HCT116 (cell line): ENCODE results near the gene TRRAP. TPM values are rescaled to one million over a fixed set of nuclear protein-coding genes. Genes with fewer than 3 reads are reported as not detected.

Experiments
- ATAC-seq: fragments of 200-7000 bp; cut with Tn5 transposase; 2 replicates; pipeline ENCODE4 v1.9.1; 2020; ENCODE audit warnings: mild to moderate bottlenecking, moderate library complexity
- BruUV-seq: library from RNA; stranded (reverse); fragments of 400-500 nt; replicated peaks from 2 replicates; lab custom pipeline; 2021; lab: Mats Ljungman, UMichigan
- CTCF ChIA-PET: fragments of 300-600 bp; sonication (Branson Sonifier 250); formaldehyde crosslinking; loops from one replicate; lab custom pipeline; 2021; ENCODE audit warnings: antibody characterized with exemption; lab: Charles Lee
- POLR2A ChIA-PET: fragments of 300-600, 350-600 bp; sonication (Branson Sonifier 250); formaldehyde crosslinking; loops from one replicate; lab custom pipeline; 2021; ENCODE audit warnings: antibody characterized with exemption; lab: Charles Lee
- RAD21 ChIA-PET, 2 experiments: fragments of 300-600 bp; sonication (Branson Sonifier 250); formaldehyde crosslinking; loops; one replicate each; lab custom pipeline; 2023; ENCODE audit warnings: low total read pairs in 2 of 2; ENCODE audit not compliant: uncharacterized antibody in 2 of 2, unreplicated experiment in 2 of 2, low non-redundant PET in 1 of 2; lab: Charles Lee
- DNase-seq: peaks from one replicate; pipeline ENCODE4 v3.0.0-alpha.2; 2010; ENCODE audit warnings: low read depth, low spot score
- H2AFZ ChIP-seq: fragments of 200-600 bp; shearing (Covaris generic), sonication (generic); 2 replicates; pipeline ENCODE4 v1.6.1; 2017; ENCODE audit warnings: low read depth, mixed run types, mixed read lengths, antibody characterized with exemption, low read length; ENCODE audit not compliant: poor library complexity, severe bottlenecking
- H3K27ac ChIP-seq: 2 replicates; pipeline ENCODE4 v1.5.1; 2012; ENCODE audit warnings: low read depth, low read length
- H3K27me3 ChIP-seq: fragments of 200-600 bp; sonication (generic); 2 replicates; pipeline ENCODE4 v1.6.1; 2016; ENCODE audit warnings: mixed run types, low read length, mixed read lengths; ENCODE audit not compliant: insufficient read depth
- H3K36me3 ChIP-seq, 2 experiments: fragments of 200-500 bp in 1 of 2; fragments of 200-600 bp in 1 of 2; sonication (Bioruptor generic) in 1 of 2; sonication (generic) in 1 of 2; 2 replicates each; pipeline versions ENCODE4 v1.5.1 to v1.6.1; 2014 to 2016; ENCODE audit warnings: low read length in 2 of 2, inconsistent platforms in 1 of 2, mixed read lengths in 1 of 2, mixed run types in 1 of 2; ENCODE audit not compliant: insufficient read depth in 2 of 2, control insufficient read depth in 1 of 2
- H3K4me1 ChIP-seq, 2 experiments: fragments of 200-600 bp in 1 of 2; sonication (generic) in 1 of 2; 2 replicates each; pipeline versions ENCODE4 v1.5.1 to v1.6.1; 2012 to 2017; ENCODE audit warnings: low read length in 2 of 2, inconsistent platforms in 1 of 2, mild to moderate bottlenecking in 1 of 2, mixed read lengths in 1 of 2, mixed run types in 1 of 2, moderate library complexity in 1 of 2; ENCODE audit not compliant: insufficient read depth in 2 of 2, control insufficient read depth in 1 of 2
- H3K4me2 ChIP-seq: fragments of 200-600 bp; sonication (generic); 2 replicates; pipeline ENCODE4 v1.6.1; 2017; ENCODE audit warnings: mixed run types, low read length, mixed read lengths
- H3K4me3 ChIP-seq, 2 experiments: fragments of 200-600 bp in 1 of 2; sonication (generic) in 1 of 2; replicated peaks in 1 of 2; 2 replicates each; pipeline ENCODE4 v1.5.1; 2011 to 2016; ENCODE audit warnings: low read length in 2 of 2, control low read depth in 1 of 2, low read depth in 1 of 2, mild to moderate bottlenecking in 1 of 2, mixed read lengths in 1 of 2, mixed run types in 1 of 2
- H3K79me2 ChIP-seq: fragments of 200-600 bp; sonication (generic); 2 replicates; pipeline ENCODE4 v1.6.1; 2017; ENCODE audit warnings: mild to moderate bottlenecking, mixed run types, low read length, moderate library complexity, mixed read lengths; ENCODE audit not compliant: insufficient read depth
- H3K9ac ChIP-seq: fragments of 200-600 bp; sonication (generic); 2 replicates; pipeline ENCODE4 v1.6.1; 2016; ENCODE audit warnings: low read length, mixed read lengths
- H3K9me2 ChIP-seq: fragments of 200-600 bp; sonication (generic), shearing (Covaris generic); 2 replicates; pipeline ENCODE4 v1.6.1; 2017; ENCODE audit warnings: mixed run types, mild to moderate bottlenecking, moderate library complexity; ENCODE audit not compliant: insufficient read depth
- H3K9me3 ChIP-seq, 2 experiments: fragments of 200-500 bp in 1 of 2; fragments of 200-600 bp in 1 of 2; sonication (Bioruptor generic) in 1 of 2; sonication (generic) in 1 of 2; 2 replicates each; pipeline ENCODE4 v1.6.1; 2014 to 2017; ENCODE audit warnings: low read length in 2 of 2, mixed read lengths in 2 of 2, inconsistent platforms in 1 of 2, low read depth in 1 of 2, mild to moderate bottlenecking in 1 of 2, mixed run types in 1 of 2, moderate library complexity in 1 of 2; ENCODE audit not compliant: control insufficient read depth in 1 of 2, insufficient read depth in 1 of 2
- H4K20me1 ChIP-seq: fragments of 200-600 bp; sonication (generic), shearing (Covaris generic); 2 replicates; pipeline ENCODE4 v1.6.1; 2017; ENCODE audit warnings: mixed run types, mild to moderate bottlenecking, moderate library complexity; ENCODE audit not compliant: insufficient read depth
- CEBPB ChIP-seq: IDR thresholded peaks from 2 replicates; pipeline ENCODE4 v1.6.1; 2012; ENCODE audit warnings: low read depth
- EZH2 ChIP-seq: fragments of 200-600 bp; sonication (generic); IDR thresholded peaks from 2 replicates; pipeline ENCODE4 v1.6.1; 2017; ENCODE audit warnings: antibody characterized with exemption, mixed run types
- JUND ChIP-seq: IDR thresholded peaks from 2 replicates; pipeline ENCODE4 v1.6.1; 2012
- RAD21 ChIP-seq: IDR thresholded peaks from 2 replicates; pipeline ENCODE4 v1.6.1; 2012; ENCODE audit warnings: low read depth, mild to moderate bottlenecking
- YY1 ChIP-seq: IDR thresholded peaks from 2 replicates; pipeline ENCODE4 v1.6.1; 2011; ENCODE audit warnings: low read length, low read depth, moderate library complexity, mild to moderate bottlenecking; ENCODE audit not compliant: insufficient replicate concordance; ENCODE audit errors: extremely low read depth
- ZNF274 ChIP-seq: fragments of 200-500 bp; sonication (Bioruptor generic); IDR thresholded peaks from 2 replicates; pipeline ENCODE4 v1.6.1; 2014; ENCODE audit warnings: mild to moderate bottlenecking, low read depth, low read length, inconsistent platforms
- intact Hi-C: fragments of 100-400 bp; cut with micrococcal nuclease; formaldehyde crosslinking; loops from 2 replicates; pipeline ENCODE4 v1.10.0; 2022
- total RNA-seq: library from RNA; stranded (reverse); gene quantifications from one replicate; pipeline ENCODE4 v1.2.1, GENCODE V29; 2021; ENCODE audit not compliant: unreplicated experiment
- TF ChIP-seq, protein P1 (sequence below), 3 experiments: fragments of 200-600 bp in 1 of 3; sonication (generic) in 1 of 3; IDR thresholded peaks in 2 of 3; conservative IDR thresholded peaks in 1 of 3; 2 replicates each; pipeline ENCODE4 v1.5.1; 2012 to 2017; ENCODE audit warnings: low read depth in 2 of 3, low read length in 2 of 3, antibody characterized with exemption in 1 of 3, borderline replicate concordance in 1 of 3, control low read depth in 1 of 3, mild to moderate bottlenecking in 1 of 3, mixed read lengths in 1 of 3, mixed run types in 1 of 3, moderate library complexity in 1 of 3; ENCODE audit not compliant: insufficient read depth in 1 of 3
- TF ChIP-seq, protein P2 (sequence below): IDR thresholded peaks from 2 replicates; pipeline ENCODE4 v1.6.1; 2012; ENCODE audit warnings: low read depth

TRRAP gene
- total RNA-seq, 1 experiment from 2014 or later, result 44.5 TPM

DNA sequence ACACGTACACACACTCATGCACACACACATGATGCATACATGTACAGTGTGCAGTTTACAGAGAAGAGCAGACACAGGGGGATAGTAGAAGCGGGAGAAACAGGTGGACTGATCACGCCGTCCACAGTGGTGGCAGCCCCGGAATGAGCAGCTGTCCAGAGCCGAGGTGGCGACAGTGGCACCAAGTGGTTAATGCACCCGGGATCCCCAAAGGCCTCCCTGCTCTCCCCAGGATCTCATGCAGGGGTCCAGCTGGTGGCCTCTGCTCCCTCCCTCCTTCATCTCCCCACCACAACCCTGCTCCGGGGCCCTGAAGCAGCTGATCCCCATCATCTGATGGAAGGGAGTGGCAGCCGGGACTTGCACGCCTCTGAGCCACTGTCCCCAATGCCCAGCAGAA, 38.2 kb upstream of the TRRAP start:
- Histone ChIP-seq H3K4me2 (no peak overlapping the region), H3K4me1 (peaks cover 4 to 12% of the 10 kb centered on the region in 2 experiments; a peak in 2 of 4 replicates), H3K4me3 (no peak overlapping the region), H2AFZ (no peak overlapping the region), H3K27ac (no peak overlapping the region), H3K9me2 (no peaks in the 10 kb centered on the region), H4K20me1 (no peaks in the 10 kb centered on the region), H3K9me3 (no peaks in the 10 kb centered on the region), H3K36me3 (no peaks in the 10 kb centered on the region), H3K9ac (no peak overlapping the region), H3K79me2 (no peaks in the 10 kb centered on the region), H3K27me3 (no peaks in the 10 kb centered on the region)
- ATAC-seq (no peak), DNase-seq (no peak)
- BruUV-seq, result no TSS peak
- POLR2A ChIA-PET, result no interaction called here
- RAD21 ChIA-PET, result no interaction called here
- intact Hi-C loops, result loop anchor here (5.0 kb wide), 1 partner anchor 818 kb away; no protein-coding TSS in a partner anchor
- CTCF ChIA-PET, result interaction anchor here (0.6 to 2.0 kb wide), 6 partner anchors 9 to 568 kb away, joined by 3 to 9 read pairs (median 4); no protein-coding TSS in a partner anchor
- no peak for TF ChIP-seq YY1
- TF ChIP-seq, protein P1, sequence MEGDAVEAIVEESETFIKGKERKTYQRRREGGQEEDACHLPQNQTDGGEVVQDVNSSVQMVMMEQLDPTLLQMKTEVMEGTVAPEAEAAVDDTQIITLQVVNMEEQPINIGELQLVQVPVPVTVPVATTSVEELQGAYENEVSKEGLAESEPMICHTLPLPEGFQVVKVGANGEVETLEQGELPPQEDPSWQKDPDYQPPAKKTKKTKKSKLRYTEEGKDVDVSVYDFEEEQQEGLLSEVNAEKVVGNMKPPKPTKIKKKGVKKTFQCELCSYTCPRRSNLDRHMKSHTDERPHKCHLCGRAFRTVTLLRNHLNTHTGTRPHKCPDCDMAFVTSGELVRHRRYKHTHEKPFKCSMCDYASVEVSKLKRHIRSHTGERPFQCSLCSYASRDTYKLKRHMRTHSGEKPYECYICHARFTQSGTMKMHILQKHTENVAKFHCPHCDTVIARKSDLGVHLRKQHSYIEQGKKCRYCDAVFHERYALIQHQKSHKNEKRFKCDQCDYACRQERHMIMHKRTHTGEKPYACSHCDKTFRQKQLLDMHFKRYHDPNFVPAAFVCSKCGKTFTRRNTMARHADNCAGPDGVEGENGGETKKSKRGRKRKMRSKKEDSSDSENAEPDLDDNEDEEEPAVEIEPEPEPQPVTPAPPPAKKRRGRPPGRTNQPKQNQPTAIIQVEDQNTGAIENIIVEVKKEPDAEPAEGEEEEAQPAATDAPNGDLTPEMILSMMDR (IDR thresholded peaks at IDR 0.05 in 2 of 3, conservative IDR thresholded peaks at IDR 0.05 in 1 of 3; ENCODE audit: borderline replicate concordance in 1 of 3, insufficient read depth in 1 of 3, low read depth in 2 of 3, low read length in 2 of 3), result no peak
- no peak for TF ChIP-seq CEBPB
- no peak for TF ChIP-seq RAD21

DNA sequence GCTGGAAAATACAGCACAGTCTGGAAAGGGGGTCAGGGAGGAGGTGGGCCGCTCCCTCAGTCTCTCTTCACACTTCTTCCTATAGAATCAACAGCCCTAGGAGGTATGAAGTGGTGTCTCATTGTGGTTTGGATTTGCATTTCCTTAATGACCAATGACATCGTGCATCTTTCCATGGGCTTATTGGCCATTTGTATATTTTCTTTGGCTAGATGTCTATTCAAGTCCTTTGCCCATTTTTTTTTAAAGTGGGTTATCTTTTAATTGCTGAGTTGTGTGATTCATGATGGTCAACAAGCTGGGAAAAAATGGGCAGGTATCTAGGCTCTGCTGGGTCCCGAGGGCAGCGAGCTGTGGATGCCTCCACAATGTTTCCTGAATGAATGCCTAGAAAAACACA, 37.6 kb upstream of the TRRAP start:
- no peaks in the 10 kb centered on the region for H3K79me2 ChIP-seq
- H3K9me2 ChIP-seq, result no peaks in the 10 kb centered on the region
- no peak for ATAC-seq
- no peaks in the 10 kb centered on the region for H4K20me1 ChIP-seq
- POLR2A ChIA-PET, result interaction anchor here (0.9 kb wide), 1 partner anchor 420 kb away, joined by 4 read pairs; no protein-coding TSS in a partner anchor
- no TSS peak for BruUV-seq
- no peak for DNase-seq
- CTCF ChIA-PET, result interaction anchor here (0.6 to 2.0 kb wide), 11 partner anchors 9 to 569 kb away, joined by 3 to 9 read pairs (median 4); partner anchors contain the start of gene TRRAP
- intact Hi-C loops, result loop anchor here (1.0 to 5.0 kb wide), 2 partner anchors 407 to 818 kb away; no protein-coding TSS in a partner anchor
- H3K4me1 ChIP-seq, result peaks cover 4 to 12% of the 10 kb centered on the region in 2 experiments; a peak in 2 of 4 replicates
- H3K9me3 ChIP-seq, result no peaks in the 10 kb centered on the region
- H2AFZ ChIP-seq, result no peak overlapping the region
- H3K27me3 ChIP-seq, result no peaks in the 10 kb centered on the region
- RAD21 ChIA-PET, result interaction anchor here in 1 of 2 experiments (1.5 kb wide), 1 partner anchor 420 kb away, joined by 3 read pairs; no protein-coding TSS in a partner anchor
- no peaks in the 10 kb centered on the region for H3K36me3 ChIP-seq
- no peak overlapping the region for H3K4me3 ChIP-seq
- no peak overlapping the region for H3K27ac ChIP-seq
- H3K4me2 ChIP-seq, result no peak overlapping the region
- TF ChIP-seq, protein P2, sequence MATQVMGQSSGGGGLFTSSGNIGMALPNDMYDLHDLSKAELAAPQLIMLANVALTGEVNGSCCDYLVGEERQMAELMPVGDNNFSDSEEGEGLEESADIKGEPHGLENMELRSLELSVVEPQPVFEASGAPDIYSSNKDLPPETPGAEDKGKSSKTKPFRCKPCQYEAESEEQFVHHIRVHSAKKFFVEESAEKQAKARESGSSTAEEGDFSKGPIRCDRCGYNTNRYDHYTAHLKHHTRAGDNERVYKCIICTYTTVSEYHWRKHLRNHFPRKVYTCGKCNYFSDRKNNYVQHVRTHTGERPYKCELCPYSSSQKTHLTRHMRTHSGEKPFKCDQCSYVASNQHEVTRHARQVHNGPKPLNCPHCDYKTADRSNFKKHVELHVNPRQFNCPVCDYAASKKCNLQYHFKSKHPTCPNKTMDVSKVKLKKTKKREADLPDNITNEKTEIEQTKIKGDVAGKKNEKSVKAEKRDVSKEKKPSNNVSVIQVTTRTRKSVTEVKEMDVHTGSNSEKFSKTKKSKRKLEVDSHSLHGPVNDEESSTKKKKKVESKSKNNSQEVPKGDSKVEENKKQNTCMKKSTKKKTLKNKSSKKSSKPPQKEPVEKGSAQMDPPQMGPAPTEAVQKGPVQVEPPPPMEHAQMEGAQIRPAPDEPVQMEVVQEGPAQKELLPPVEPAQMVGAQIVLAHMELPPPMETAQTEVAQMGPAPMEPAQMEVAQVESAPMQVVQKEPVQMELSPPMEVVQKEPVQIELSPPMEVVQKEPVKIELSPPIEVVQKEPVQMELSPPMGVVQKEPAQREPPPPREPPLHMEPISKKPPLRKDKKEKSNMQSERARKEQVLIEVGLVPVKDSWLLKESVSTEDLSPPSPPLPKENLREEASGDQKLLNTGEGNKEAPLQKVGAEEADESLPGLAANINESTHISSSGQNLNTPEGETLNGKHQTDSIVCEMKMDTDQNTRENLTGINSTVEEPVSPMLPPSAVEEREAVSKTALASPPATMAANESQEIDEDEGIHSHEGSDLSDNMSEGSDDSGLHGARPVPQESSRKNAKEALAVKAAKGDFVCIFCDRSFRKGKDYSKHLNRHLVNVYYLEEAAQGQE, result no peak
- TF ChIP-seq JUND (no peak), ZNF274 (no peak), EZH2 (no peak)
- no peak overlapping the region for H3K9ac ChIP-seq
